Body of pancreas (tissue), 4 donors: Measurements from ENCODE around the gene SLC25A25. TPM values are rescaled to one million over a fixed set of nuclear protein-coding genes. Genes with fewer than 3 reads are reported as not detected.

Source experiments
- ATAC-seq: fragments of 150-250 bp; one replicate; pipeline ENCODE4 v1.9.1; 2016
- DNase-seq, 4 donors: peaks; one replicate each; pipeline ENCODE4 v3.0.0-alpha.2; 2019
- H3K27ac ChIP-seq, 4 donors: fragments of 200-600 bp; sonication (generic); 1 replicate in 3 of 4; 2 replicates in 1 of 4; pipeline versions ENCODE4 v1.5.1 to v1.6.1; 2016 to 2019; ENCODE audit warnings: mild to moderate bottlenecking in 1 of 4, mixed read lengths in 1 of 4, moderate library complexity in 1 of 4
- H3K27me3 ChIP-seq, 2 donors: fragments of 200-600 bp; sonication (generic); one replicate each; pipeline ENCODE4 v1.6.0; 2016; ENCODE audit warnings: mild to moderate bottlenecking in 1 of 2
- H3K36me3 ChIP-seq, 2 donors: fragments of 200-600 bp; sonication (generic); replicated peaks in 1 of 2; 2 replicates each; pipeline ENCODE4 v1.5.1; 2016; ENCODE audit warnings: low read depth in 2 of 2; ENCODE audit not compliant: insufficient read depth in 1 of 2
- H3K4me1 ChIP-seq: fragments of 200-600 bp; sonication (generic); one replicate; pipeline ENCODE4 v1.6.0; 2016
- H3K4me3 ChIP-seq, 2 donors: fragments of 200-600 bp; sonication (generic); 1 replicate in 1 of 2; 2 replicates in 1 of 2; pipeline ENCODE4 v1.5.1; 2016 to 2019
- H3K9me3 ChIP-seq, 3 donors: fragments of 200-600 bp; sonication (generic); 1 replicate in 2 of 3; 2 replicates in 1 of 3; pipeline ENCODE4 v1.5.1; 2016
- CTCF ChIP-seq, 7 experiments: fragments of 450-650 bp in 4 of 7; fragments of 200-600 bp in 3 of 7; sonication (generic) in 3 of 7; IDR thresholded peaks; one replicate each; pipeline ENCODE4 v1.5.1; 2016 to 2019; ENCODE audit warnings: antibody characterized with exemption in 7 of 7
- POLR2A ChIP-seq, 3 donors: fragments of 450-650 bp; IDR thresholded peaks; one replicate each; pipeline ENCODE4 v1.6.1; 2016; ENCODE audit warnings: antibody characterized with exemption in 3 of 3, mild to moderate bottlenecking in 2 of 3
- WGBS, 2 donors: methylation state at CpG; one replicate each; pipeline ENCODE4 v1.1.5; 2017; 5-methylcytosine and 5-hydroxymethylcytosine counted together
- intact Hi-C: fragments of 100-400 bp; cut with DNase I; formaldehyde crosslinking; loops from one replicate; pipeline ENCODE4 v1.15.1; 2023
- total RNA-seq, 2 donors: library from RNA; depleted of rRNA; stranded (reverse); fragments of >200 nt; gene quantifications; one replicate each; pipeline ENCODE4 v1.1.0, GENCODE V29; 2016

SLC25A25 gene
- total RNA-seq, 2 donors from 2014 or later: 31.4 to 36.6 TPM

- DNase-seq (no peak), ATAC-seq (no peak)
- Histone ChIP-seq H3K4me3 (no peak overlapping the region), H3K4me1 (peaks cover 55% of the 10 kb centered on the region), H3K36me3 (no peaks in the 10 kb centered on the region), H3K9me3 (no peaks in the 10 kb centered on the region), H3K27me3 (no peaks in the 10 kb centered on the region), H3K27ac (no peak overlapping the region)
- WGBS, 2 donors: 89 to 92% methylated on average over 5 to 6 of the region's 6 CpGs
- TF ChIP-seq POLR2A (IDR thresholded peaks at IDR 0.05) (no peak), CTCF (IDR thresholded peaks at IDR 0.05) (no peak)
- intact Hi-C loops: no loop called here
Measured at GRCh38 chr9:128059365-128059983, 8.6 kb upstream of the SLC25A25 start.

- H3K27ac ChIP-seq: peak overlapping the region in 1 of 4 donors; percentile 1
- no peak for DNase-seq
- H3K4me3 ChIP-seq: no peak overlapping the region
- 70 to 85% methylated on average over 13 of the region's 13 CpGs for WGBS, 2 donors
- peaks cover 53% of the 10 kb centered on the region for H3K4me1 ChIP-seq
- H3K27me3 ChIP-seq: no peaks in the 10 kb centered on the region
- TF ChIP-seq POLR2A (IDR thresholded peaks at IDR 0.05): no peak
- TF ChIP-seq CTCF (IDR thresholded peaks at IDR 0.05): no peak
- intact Hi-C loops: no loop called here
- no peaks in the 10 kb centered on the region for H3K36me3 ChIP-seq
- no peak for ATAC-seq
- no peaks in the 10 kb centered on the region for H3K9me3 ChIP-seq
Measured at GRCh38 chr9:128061275-128061960, 6.6 kb upstream of the SLC25A25 start.

- DNase-seq (no peak), ATAC-seq (no peak)
- Histone ChIP-seq H3K27me3 (no peaks in the 10 kb centered on the region), H3K4me3 (no peak overlapping the region), H3K4me1 (peaks cover 51% of the 10 kb centered on the region), H3K27ac (no peak overlapping the region), H3K9me3 (no peaks in the 10 kb centered on the region), H3K36me3 (no peaks in the 10 kb centered on the region)
- intact Hi-C loops: no loop called here
- 56 to 76% methylated on average over 3 to 6 of the region's 6 CpGs for WGBS, 2 donors
- TF ChIP-seq POLR2A (IDR thresholded peaks at IDR 0.05) (no peak), CTCF (IDR thresholded peaks at IDR 0.05) (no peak)
Measured at GRCh38 chr9:128062279-128062678, 5.8 kb upstream of the SLC25A25 start.

GRCh38 chr9:128062846-128063831 lies 4.9 kb upstream of the SLC25A25 start:
- Histone ChIP-seq H3K36me3 (no peaks in the 10 kb centered on the region), H3K9me3 (no peaks in the 10 kb centered on the region), H3K4me3 (no peak overlapping the region), H3K4me1 (peaks cover 42% of the 10 kb centered on the region), H3K27me3 (no peaks in the 10 kb centered on the region), H3K27ac (no peak overlapping the region)
- DNase-seq (no peak), ATAC-seq (no peak)
- WGBS, 2 donors: 80 to 86% methylated on average over 5 to 28 of the region's 28 CpGs
- TF ChIP-seq CTCF (IDR thresholded peaks at IDR 0.05): no peak
- TF ChIP-seq POLR2A (IDR thresholded peaks at IDR 0.05): no peak
- intact Hi-C loops: no loop called here
